Measurements from ENCODE around the gene TMEM101.

GRCh38 chr17:44012874-44013273 is 1.9 kb downstream of the TMEM101 start:
- TF ChIP-seq CTCF (optimal IDR thresholded peaks at IDR 0.05 in 1 of 3, IDR thresholded peaks at IDR 0.05 in 1 of 3, conservative IDR thresholded peaks at IDR 0.05 in 1 of 3; ENCODE audit: extremely low read depth in 1 of 3, insufficient read depth in 2 of 3, low read length in 3 of 3) (no peak), EZH2 (IDR thresholded peaks at IDR 0.05; ENCODE audit: low read length) (no peak)
